Natural killer cell treated with Interleukin-12 subunit alpha and Interleukin-12 subunit beta and Interleukin-15 and Interleukin-18, amount 100 ng/mL, for 72 hours (primary cell): ENCODE results near the gene RTCA. TPM values are rescaled to one million over a fixed set of nuclear protein-coding genes. Genes with fewer than 3 reads are reported as not detected.

Experiments used
- ATAC-seq, 2 donors: fragments of 150-1000 bp; cut with Tn5 transposase in 1 of 2; sonication (Bioruptor Pico), chemical (Tn5 transposase) in 1 of 2; 2 replicates each; pipeline ENCODE4 v1.10.0; 2021
- DNase-seq: peaks from one replicate; pipeline ENCODE4 v3.0.0; 2022; ENCODE audit warnings: low spot score
- H3K27ac Mint-ChIP-seq, 2 donors: 1 replicate in 1 of 2; 2 replicates in 1 of 2; pipeline ENCODE4 v1.8.0; 2022; ENCODE audit warnings: mixed read lengths in 2 of 2, mild to moderate bottlenecking in 1 of 2, moderate library complexity in 1 of 2
- H3K27me3 Mint-ChIP-seq, 2 donors: 1 replicate in 1 of 2; 2 replicates in 1 of 2; pipeline ENCODE4 v1.8.0; 2022; ENCODE audit warnings: mixed read lengths in 2 of 2
- H3K36me3 Mint-ChIP-seq: one replicate; pipeline ENCODE4 v1.8.0; 2022; ENCODE audit warnings: mixed read lengths
- H3K4me1 Mint-ChIP-seq, 2 donors: 1 replicate in 1 of 2; 2 replicates in 1 of 2; pipeline ENCODE4 v1.8.0; 2022; ENCODE audit warnings: low read depth in 2 of 2, mixed read lengths in 2 of 2, mild to moderate bottlenecking in 1 of 2
- H3K4me3 Mint-ChIP-seq: one replicate; pipeline ENCODE4 v1.8.0; 2022; ENCODE audit warnings: mixed read lengths
- H3K9me3 Mint-ChIP-seq: 2 replicates; pipeline ENCODE4 v1.8.0; 2022; ENCODE audit warnings: mixed read lengths
- total RNA-seq, 2 donors: library from RNA; stranded (reverse); gene quantifications; one replicate each; pipeline ENCODE4 v1.2.3, GENCODE V29; 2022

Gene RTCA
- total RNA-seq, 2 donors from 2014 or later, result 65.2 to 71.5 TPM

DNA sequence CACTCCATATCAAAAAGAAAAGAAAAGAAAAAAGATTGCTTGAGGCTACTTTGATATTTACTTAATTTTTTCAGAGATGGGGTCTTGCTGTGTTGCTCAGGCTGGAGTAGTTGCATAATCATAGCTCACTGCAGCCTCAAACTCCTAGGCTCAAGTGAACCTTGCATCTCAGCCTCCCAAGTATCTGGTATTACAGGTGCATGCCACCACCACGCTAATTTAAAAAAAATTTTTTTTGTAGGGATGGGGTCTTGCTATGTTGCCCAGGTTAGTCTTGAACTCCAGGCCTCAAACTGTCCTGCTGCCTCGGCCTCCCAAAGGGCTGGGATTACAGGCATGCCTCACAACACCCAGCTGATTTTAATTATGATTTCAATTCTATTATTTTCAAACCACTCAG lies 38.2 kb downstream of the RTCA start:
- no peaks in the 10 kb centered on the region for H3K9me3 Mint-ChIP-seq
- no peaks in the 10 kb centered on the region for H3K27me3 Mint-ChIP-seq
- DNase-seq (no peak), ATAC-seq (no peak)
- H3K36me3 Mint-ChIP-seq, result no peaks in the 10 kb centered on the region
- H3K4me1 Mint-ChIP-seq, result peaks cover 3 to 17% of the 10 kb centered on the region in 2 donors
- H3K4me3 Mint-ChIP-seq, result no peak overlapping the region
- no peak overlapping the region for H3K27ac Mint-ChIP-seq

DNA sequence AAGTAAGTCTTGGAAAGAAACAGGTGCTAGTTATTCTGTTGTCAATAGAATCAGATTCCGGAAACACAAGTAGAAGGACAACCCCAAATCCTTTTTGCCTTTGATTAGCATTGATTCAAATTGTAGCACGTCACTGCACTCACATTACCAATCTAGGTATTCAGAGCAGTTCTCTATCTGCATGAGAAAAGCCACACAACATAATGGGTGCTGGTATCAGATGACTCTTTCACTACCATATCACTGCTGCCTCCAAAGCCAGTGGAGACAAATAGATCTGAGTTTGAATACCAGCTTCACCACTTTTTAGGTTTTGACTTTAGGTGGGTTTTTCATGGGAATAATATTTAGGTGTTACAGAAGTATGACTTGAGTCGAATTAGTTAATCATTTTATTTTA lies 38.9 kb downstream of the RTCA start:
- Mint-ChIP-seq H3K4me1 (peaks cover 0 to 11% of the 10 kb centered on the region in 2 donors), H3K36me3 (no peaks in the 10 kb centered on the region), H3K4me3 (no peak overlapping the region), H3K27ac (no peak overlapping the region), H3K9me3 (no peaks in the 10 kb centered on the region), H3K27me3 (no peaks in the 10 kb centered on the region)
- DNase-seq (no peak), ATAC-seq (no peak)

DNA sequence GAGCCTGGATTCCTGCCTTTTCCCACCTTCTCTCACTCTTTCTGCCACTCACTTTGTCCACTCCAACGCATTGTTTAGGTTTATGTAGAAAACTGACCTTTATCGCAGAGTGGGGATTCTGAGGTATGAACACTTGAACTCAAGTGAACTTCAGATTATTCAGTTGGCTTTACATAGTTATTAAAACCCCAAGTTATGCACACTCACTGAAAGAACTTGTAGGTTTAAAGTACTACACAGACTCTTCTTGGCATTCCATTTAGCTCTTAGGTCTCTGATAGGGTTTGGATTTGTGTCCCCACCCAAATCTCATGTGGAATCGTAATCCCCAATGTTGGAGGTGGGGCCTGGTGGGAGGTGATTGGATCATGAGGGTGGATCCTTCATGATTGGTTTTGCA lies 39.9 kb downstream of the RTCA start:
- no peak overlapping the region for H3K27ac Mint-ChIP-seq
- no peak for ATAC-seq

DNA sequence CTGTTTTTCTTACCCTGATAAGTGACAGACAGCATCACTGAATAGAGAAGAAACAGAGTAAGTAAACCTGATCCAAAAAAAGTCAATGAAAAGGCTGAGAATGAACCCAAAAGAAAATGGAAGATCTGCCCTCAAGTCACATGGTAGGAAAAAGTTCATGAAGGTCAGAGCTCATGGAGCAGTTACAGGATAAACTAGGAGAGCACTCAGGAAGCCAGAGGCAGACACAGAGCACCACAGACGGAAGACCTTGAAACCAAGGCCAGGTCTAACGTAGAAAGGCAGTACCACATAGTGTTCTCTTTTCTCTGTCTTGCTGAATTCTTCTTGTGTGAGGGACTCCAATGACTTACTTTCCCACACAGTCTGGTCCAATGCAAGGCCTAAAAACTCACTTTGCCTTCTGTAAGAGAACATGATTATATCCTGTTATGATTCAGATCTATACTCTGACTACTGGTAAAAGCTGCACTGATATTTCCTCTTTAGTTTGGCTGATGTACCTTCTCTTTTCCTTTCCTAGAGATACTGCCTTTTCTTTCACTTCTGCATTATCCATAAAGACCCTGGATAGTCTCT lies 40.8 kb downstream of the RTCA start:
- H3K4me1 Mint-ChIP-seq, result peaks cover 0 to 11% of the 10 kb centered on the region in 2 donors
- peak in 1 of 2 donors; percentile 80 for ATAC-seq
- no peaks in the 10 kb centered on the region for H3K27me3 Mint-ChIP-seq
- no peaks in the 10 kb centered on the region for H3K9me3 Mint-ChIP-seq
- H3K4me3 Mint-ChIP-seq, result no peak overlapping the region
- H3K27ac Mint-ChIP-seq, result peak overlapping the region in 1 of 2 donors; percentile 36
- no peak for DNase-seq
- no peaks in the 10 kb centered on the region for H3K36me3 Mint-ChIP-seq

More for the DNA sequence above, 39.9 kb downstream of the RTCA start:
- Mint-ChIP-seq H3K27me3 (no peaks in the 10 kb centered on the region), H3K9me3 (no peaks in the 10 kb centered on the region), H3K4me3 (no peak overlapping the region), H3K4me1 (peaks cover 0 to 11% of the 10 kb centered on the region in 2 donors), H3K36me3 (no peaks in the 10 kb centered on the region)
- no peak for DNase-seq

DNA sequence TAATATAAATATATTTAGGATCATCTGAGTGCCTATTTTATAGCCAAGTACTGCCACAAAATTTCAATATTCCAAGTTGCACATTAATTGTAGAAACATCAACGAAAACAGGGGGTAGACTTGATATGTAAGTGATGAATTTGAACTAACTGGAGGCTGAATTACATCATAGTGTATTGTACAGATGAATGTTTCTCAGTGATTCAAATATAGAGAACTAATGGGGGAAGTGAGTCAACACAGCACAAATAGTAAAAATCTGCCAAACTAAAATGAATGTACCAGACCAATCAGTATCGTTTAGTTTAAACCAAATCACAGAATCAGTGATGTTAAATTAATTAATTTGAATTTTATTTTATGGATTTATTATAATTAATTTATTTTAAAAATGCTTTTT lies 42.8 kb downstream of the RTCA start:
- H3K36me3 Mint-ChIP-seq, result no peaks in the 10 kb centered on the region
- peak in 1 of 2 donors; percentile 71 for ATAC-seq
- H3K27ac Mint-ChIP-seq, result no peak overlapping the region
- H3K4me3 Mint-ChIP-seq, result no peak overlapping the region
- H3K4me1 Mint-ChIP-seq, result peaks cover 0 to 11% of the 10 kb centered on the region in 2 donors
- no peaks in the 10 kb centered on the region for H3K9me3 Mint-ChIP-seq
- DNase-seq, result no peak
- H3K27me3 Mint-ChIP-seq, result no peaks in the 10 kb centered on the region

DNA sequence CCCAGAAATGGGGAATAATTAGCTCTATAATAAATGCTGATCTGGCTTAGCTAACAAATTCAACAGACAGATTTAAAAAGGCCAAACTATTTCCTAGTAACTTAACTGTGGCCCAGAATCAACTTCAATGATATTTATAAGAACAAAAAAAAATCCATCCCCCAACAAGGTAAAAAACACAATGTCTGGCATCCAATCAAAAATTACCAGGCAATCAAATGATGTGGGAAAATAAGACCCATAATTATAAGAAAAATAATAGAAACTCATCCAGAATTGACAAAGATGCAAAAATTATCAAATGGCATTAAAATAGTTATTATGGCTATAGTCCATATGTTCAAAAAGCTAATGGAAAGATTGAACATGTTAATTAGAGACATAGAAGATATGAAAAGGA lies 43.8 kb downstream of the RTCA start:
- H3K4me1 Mint-ChIP-seq, result peaks cover 0 to 11% of the 10 kb centered on the region in 2 donors
- ATAC-seq (no peak), DNase-seq (no peak)
- H3K27me3 Mint-ChIP-seq, result no peaks in the 10 kb centered on the region
- H3K4me3 Mint-ChIP-seq, result no peak overlapping the region
- H3K27ac Mint-ChIP-seq, result no peak overlapping the region
- H3K9me3 Mint-ChIP-seq, result no peaks in the 10 kb centered on the region
- H3K36me3 Mint-ChIP-seq, result no peaks in the 10 kb centered on the region

DNA sequence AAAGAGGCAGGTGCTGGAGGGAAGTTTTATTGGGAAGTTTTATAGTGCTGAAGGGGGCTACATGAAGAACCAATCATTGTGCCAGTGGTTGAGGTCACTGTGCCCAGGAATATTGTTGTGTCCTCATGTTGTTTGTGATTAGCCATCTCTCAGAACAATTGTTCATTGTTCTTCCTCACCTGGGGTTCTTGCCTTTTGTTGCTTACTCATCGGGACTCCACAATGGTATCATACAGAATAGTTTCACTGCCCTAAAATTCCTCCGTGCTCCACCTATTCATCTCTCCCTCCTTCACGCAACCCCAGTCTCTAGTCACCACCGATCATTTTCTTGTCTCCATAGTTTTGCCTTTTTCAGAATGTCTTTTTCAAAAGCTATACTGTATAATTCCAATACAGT lies 47.4 kb downstream of the RTCA start:
- H3K4me3 Mint-ChIP-seq, result no peak overlapping the region
- H3K27ac Mint-ChIP-seq, result no peak overlapping the region
- DNase-seq, result no peak
- no peaks in the 10 kb centered on the region for H3K27me3 Mint-ChIP-seq
- no peaks in the 10 kb centered on the region for H3K36me3 Mint-ChIP-seq
- no peaks in the 10 kb centered on the region for H3K9me3 Mint-ChIP-seq
- no peaks in the 10 kb centered on the region for H3K4me1 Mint-ChIP-seq
- no peak for ATAC-seq

DNA sequence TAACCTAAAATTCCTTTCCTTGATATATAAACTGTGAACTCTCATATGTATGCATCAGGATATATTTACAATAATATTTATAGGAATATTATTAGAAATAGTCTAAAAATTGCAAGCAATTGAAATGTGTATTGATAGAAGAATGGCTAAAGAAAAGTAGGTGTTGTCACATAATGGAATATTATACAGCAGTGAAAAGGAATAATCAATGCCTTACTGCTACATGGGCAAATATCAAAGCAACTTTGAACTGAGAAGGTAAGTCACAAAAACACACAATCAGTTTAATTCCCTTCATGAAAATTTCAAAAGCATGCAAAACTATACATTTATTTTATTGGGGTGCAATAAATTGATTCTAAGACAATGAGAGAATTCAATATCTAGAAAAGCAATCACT lies 50.6 kb downstream of the RTCA start:
- ATAC-seq, result no peak
- H3K4me3 Mint-ChIP-seq, result no peak overlapping the region
- peaks cover 8% of the 10 kb centered on the region for H3K36me3 Mint-ChIP-seq
- no peaks in the 10 kb centered on the region for H3K4me1 Mint-ChIP-seq
- DNase-seq, result no peak
- peaks cover 6% of the 10 kb centered on the region for H3K9me3 Mint-ChIP-seq
- H3K27ac Mint-ChIP-seq, result no peak overlapping the region
- H3K27me3 Mint-ChIP-seq, result no peaks in the 10 kb centered on the region

DNA sequence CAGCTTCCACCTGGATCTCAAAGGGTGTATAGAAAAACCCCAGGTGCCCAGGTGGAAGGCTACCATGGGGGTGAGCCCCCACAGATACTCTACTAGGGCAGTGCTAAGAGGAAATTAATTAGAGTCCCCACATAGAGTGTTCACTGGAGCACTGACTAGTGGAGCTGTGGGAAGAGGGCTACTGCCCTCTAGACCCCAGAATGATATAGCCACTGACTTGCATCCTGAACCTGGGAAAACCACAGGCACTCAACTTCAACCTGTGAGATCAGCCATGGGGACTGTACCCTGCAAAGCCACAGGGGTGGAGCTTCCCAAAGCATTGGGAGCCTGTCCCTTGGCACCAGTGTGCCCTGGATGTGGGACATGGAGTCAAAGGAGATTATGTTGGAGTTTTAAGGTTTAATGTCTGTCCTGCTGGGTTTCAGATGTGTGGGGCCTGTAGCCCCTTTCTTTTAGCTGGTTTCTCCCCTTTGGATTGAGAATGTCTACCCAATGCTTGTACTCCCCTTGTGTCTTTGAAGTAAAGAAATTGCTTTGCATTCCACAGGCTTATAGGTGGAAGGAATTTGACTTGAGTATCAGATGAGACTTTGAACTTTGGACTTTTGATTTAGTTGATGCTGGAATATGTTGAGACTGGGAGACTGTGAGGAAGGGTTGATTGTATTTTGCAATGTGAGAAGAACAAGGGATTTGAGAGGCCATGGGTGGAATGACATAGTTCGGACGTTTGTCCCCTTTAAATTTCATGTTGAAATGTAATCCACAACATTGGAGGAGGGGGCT lies 54.5 kb downstream of the RTCA start:
- ATAC-seq, result no peak

DNA sequence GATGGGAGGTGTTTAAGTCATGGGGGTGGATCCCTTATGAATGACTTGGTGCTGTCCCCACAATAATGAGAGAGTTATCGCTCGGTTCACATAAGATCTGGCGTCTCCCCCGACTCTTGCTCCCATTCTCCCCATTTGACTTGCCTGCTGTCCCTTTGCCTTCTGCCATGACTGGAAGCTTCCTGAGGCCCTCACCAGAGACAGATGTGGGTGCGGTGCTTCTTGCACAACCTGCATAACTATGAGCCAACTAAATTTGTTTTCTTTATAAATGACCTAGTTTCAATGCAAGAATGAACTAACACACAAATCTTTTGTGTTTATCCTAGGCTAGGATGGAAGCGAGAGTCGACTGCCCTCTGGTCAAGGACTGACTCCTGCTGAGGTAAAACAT lies 55.1 kb downstream of the RTCA start:
- Mint-ChIP-seq H3K27me3 (no peaks in the 10 kb centered on the region), H3K36me3 (peaks cover 8% of the 10 kb centered on the region), H3K9me3 (peaks cover 6% of the 10 kb centered on the region), H3K27ac (no peak overlapping the region), H3K4me3 (no peak overlapping the region), H3K4me1 (no peaks in the 10 kb centered on the region)
- ATAC-seq (no peak), DNase-seq (no peak)

More for the DNA sequence above, 54.5 kb downstream of the RTCA start:
- no peaks in the 10 kb centered on the region for H3K27me3 Mint-ChIP-seq
- H3K4me3 Mint-ChIP-seq, result no peak overlapping the region
- H3K36me3 Mint-ChIP-seq, result peaks cover 8% of the 10 kb centered on the region
- DNase-seq, result no peak
- no peak overlapping the region for H3K27ac Mint-ChIP-seq
- H3K9me3 Mint-ChIP-seq, result peaks cover 6% of the 10 kb centered on the region
- H3K4me1 Mint-ChIP-seq, result no peaks in the 10 kb centered on the region

DNA sequence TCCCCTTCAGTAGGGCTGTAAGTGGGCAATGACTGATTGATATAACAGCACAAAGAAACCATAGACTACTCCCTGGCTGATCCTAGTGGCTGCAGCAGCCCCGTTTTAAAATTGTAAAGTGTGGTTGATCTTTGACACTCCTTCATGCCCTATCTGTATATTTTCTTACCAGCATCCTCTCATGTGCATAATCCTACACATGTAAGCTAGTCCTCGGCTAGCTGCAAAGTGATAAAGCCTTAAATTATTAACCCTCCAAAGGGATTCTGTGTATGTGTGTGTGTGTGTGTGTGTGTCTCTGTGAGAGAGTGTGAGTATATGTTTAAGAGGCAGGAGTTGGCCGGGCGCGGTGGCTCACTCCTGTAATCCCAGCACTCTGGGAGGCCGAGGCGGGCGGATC lies 55.5 kb downstream of the RTCA start:
- no peaks in the 10 kb centered on the region for H3K27me3 Mint-ChIP-seq
- DNase-seq (no peak), ATAC-seq (no peak)
- no peaks in the 10 kb centered on the region for H3K4me1 Mint-ChIP-seq
- H3K36me3 Mint-ChIP-seq, result peaks cover 8% of the 10 kb centered on the region
- peaks cover 6% of the 10 kb centered on the region for H3K9me3 Mint-ChIP-seq
- H3K4me3 Mint-ChIP-seq, result no peak overlapping the region
- H3K27ac Mint-ChIP-seq, result no peak overlapping the region

DNA sequence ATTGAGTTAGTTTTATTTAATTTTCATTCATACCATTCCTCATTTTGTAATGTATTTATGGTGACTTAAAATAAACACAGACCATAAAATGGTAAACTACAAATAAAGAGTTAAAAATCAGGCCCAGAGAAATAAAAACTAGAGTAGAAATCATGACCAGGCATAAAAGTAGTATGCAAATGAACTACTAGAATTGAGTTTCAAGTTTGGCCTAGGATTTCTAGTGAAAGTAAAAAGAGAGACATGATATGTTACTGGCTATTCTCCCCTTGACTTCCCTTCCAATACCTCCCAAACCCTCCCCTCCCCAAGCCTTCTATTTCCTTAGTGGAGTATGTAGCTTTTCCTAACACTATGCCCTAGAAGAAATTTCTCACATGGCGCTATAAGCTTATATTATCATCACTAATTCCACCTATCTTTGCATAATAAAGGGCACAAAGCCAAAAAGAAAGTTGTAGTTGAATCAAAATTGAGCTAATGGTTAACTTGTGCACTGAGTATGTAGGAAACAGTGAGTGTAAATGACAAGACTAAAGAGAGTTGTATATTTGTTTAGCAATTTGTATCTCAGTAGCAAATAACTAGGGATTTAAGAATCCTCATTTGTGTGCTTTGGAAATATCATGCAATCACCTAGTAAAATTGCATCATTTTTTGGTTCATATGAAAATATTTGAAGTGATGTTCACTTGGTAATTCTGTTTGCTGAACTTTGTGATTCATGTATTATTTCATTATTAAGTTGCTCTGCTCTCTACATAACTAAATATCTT lies 56.6 kb downstream of the RTCA start:
- ATAC-seq, result no peak
- Mint-ChIP-seq H3K4me1 (no peaks in the 10 kb centered on the region), H3K27ac (no peak overlapping the region), H3K27me3 (no peaks in the 10 kb centered on the region), H3K9me3 (peaks cover 6% of the 10 kb centered on the region), H3K36me3 (peaks cover 8% of the 10 kb centered on the region), H3K4me3 (no peak overlapping the region)
- DNase-seq, result no peak

DNA sequence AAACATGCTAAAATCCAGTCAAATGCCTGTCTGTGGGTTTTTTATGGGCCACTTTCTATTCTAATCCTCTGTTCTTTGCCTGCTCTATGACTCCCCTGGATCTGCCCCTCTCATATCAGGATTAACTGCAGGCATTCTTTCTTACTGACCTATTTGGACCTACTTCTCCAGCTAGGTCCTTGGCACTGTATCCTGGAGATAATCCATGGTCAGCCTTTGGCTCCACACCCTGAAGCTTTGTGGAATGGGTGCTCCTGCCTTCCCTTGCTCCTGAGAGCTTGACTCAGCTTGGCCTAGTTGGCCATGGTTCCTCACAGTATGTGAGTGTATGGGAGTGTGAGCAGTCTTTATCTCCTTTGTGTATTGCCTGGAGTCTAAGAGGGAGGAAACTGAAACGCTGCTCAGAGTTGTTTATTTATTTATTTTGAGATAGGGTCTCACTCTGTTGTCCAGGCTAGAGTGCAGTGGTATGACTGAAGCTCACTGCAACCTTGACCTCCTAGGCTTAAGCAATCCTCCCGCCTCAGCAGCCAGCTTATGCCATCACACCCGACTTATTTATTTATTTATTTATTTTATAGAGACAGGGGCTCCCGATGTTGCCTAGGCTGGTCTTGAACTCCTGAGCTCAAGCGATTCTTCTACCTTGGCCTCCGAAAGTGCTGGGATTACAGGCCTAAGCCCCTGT lies 57.5 kb downstream of the RTCA start:
- no peaks in the 10 kb centered on the region for H3K27me3 Mint-ChIP-seq
- H3K9me3 Mint-ChIP-seq, result peaks cover 6% of the 10 kb centered on the region
- peaks cover 8% of the 10 kb centered on the region for H3K36me3 Mint-ChIP-seq
- H3K4me1 Mint-ChIP-seq, result no peaks in the 10 kb centered on the region
- H3K27ac Mint-ChIP-seq, result no peak overlapping the region
- no peak for ATAC-seq
- no peak overlapping the region for H3K4me3 Mint-ChIP-seq
- no peak for DNase-seq
